Tibial artery (tissue), 4 donors: ENCODE results near the gene MAD1L1.

Source experiments
- DNase-seq, 2 donors: peaks; one replicate each; pipeline ENCODE4 v3.0.0-alpha.2; 2019
- H3K27ac ChIP-seq, 2 donors: fragments of 200-600 bp; sonication (generic) in 1 of 2; 1 replicate in 1 of 2; 2 replicates in 1 of 2; pipeline ENCODE4 v1.5.1; 2018 to 2019; ENCODE audit warnings: mild to moderate bottlenecking in 1 of 2
- H3K27me3 ChIP-seq, 2 donors: fragments of 200-600 bp; sonication (generic) in 1 of 2; one replicate each; pipeline versions ENCODE4 v1.5.1 to v1.6.0; 2016 to 2019
- H3K36me3 ChIP-seq, 3 donors: fragments of 200-600 bp; sonication (generic) in 2 of 3; one replicate each; pipeline ENCODE4 v1.5.1; 2016 to 2019; ENCODE audit warnings: mild to moderate bottlenecking in 2 of 3
- H3K4me1 ChIP-seq, 4 donors: fragments of 200-600 bp; sonication (generic) in 2 of 4; 1 replicate in 3 of 4; 2 replicates in 1 of 4; pipeline ENCODE4 v1.5.1; 2016 to 2019
- H3K4me3 ChIP-seq, 2 donors: fragments of 200-600 bp; sonication (generic) in 1 of 2; 1 replicate in 1 of 2; 2 replicates in 1 of 2; pipeline ENCODE4 v1.5.1; 2018 to 2019; ENCODE audit warnings: mild to moderate bottlenecking in 2 of 2
- H3K9me3 ChIP-seq, 3 donors: fragments of 200-600 bp; sonication (generic) in 1 of 3; one replicate each; pipeline ENCODE4 v1.5.1; 2016 to 2019
- intact Hi-C: fragments of 100-400 bp; cut with DNase I; formaldehyde crosslinking; loops from one replicate; pipeline ENCODE4 v1.15.0; 2023; ENCODE audit warnings: low total_unique reads
- TF ChIP-seq, protein P1 (sequence below), 2 experiments: fragments of 200-600 bp in 1 of 2; fragments of 450-650 bp in 1 of 2; IDR thresholded peaks; one replicate each; pipeline ENCODE4 v1.5.1; 2017 to 2019; ENCODE audit warnings: antibody characterized with exemption in 2 of 2, mild to moderate bottlenecking in 1 of 2, moderate library complexity in 1 of 2

The MAD1L1 gene

DNA sequence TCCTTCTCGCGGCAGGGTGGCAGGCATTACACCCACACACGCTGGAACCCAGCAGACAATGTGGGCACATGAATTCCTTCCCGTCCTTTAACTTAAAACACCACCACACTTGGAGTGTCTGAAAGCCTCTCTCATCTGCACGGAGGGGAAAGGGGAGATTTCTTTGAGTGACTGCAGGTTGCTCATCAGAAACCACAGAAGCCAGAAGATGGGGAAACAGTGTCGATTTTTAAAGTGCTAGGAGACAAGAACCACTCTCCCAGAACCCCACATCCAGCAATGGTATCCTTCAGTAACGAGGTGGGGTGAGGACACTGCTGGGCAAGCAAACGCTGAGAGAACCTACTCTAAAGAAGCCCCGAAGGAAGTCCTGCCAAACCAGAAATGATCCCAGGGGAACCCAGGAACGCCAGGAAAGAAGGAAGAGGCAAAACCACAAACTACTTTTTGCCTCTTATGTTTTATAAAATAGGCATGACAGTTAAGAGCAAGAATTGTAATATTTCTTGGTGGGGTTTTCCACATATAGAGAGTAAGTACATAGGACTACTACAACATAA lies 308.4 kb downstream of the MAD1L1 start:
- no peaks in the 10 kb centered on the region for H3K4me1 ChIP-seq
- no peak overlapping the region for H3K27ac ChIP-seq
- no peak for DNase-seq
- intact Hi-C loops, result no loop called here
- no peak overlapping the region for H3K4me3 ChIP-seq
- no peaks in the 10 kb centered on the region for H3K27me3 ChIP-seq
- TF ChIP-seq, protein P1, sequence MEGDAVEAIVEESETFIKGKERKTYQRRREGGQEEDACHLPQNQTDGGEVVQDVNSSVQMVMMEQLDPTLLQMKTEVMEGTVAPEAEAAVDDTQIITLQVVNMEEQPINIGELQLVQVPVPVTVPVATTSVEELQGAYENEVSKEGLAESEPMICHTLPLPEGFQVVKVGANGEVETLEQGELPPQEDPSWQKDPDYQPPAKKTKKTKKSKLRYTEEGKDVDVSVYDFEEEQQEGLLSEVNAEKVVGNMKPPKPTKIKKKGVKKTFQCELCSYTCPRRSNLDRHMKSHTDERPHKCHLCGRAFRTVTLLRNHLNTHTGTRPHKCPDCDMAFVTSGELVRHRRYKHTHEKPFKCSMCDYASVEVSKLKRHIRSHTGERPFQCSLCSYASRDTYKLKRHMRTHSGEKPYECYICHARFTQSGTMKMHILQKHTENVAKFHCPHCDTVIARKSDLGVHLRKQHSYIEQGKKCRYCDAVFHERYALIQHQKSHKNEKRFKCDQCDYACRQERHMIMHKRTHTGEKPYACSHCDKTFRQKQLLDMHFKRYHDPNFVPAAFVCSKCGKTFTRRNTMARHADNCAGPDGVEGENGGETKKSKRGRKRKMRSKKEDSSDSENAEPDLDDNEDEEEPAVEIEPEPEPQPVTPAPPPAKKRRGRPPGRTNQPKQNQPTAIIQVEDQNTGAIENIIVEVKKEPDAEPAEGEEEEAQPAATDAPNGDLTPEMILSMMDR (IDR thresholded peaks at IDR 0.05), result no peak
- no peaks in the 10 kb centered on the region for H3K36me3 ChIP-seq
- H3K9me3 ChIP-seq, result no peaks in the 10 kb centered on the region

DNA sequence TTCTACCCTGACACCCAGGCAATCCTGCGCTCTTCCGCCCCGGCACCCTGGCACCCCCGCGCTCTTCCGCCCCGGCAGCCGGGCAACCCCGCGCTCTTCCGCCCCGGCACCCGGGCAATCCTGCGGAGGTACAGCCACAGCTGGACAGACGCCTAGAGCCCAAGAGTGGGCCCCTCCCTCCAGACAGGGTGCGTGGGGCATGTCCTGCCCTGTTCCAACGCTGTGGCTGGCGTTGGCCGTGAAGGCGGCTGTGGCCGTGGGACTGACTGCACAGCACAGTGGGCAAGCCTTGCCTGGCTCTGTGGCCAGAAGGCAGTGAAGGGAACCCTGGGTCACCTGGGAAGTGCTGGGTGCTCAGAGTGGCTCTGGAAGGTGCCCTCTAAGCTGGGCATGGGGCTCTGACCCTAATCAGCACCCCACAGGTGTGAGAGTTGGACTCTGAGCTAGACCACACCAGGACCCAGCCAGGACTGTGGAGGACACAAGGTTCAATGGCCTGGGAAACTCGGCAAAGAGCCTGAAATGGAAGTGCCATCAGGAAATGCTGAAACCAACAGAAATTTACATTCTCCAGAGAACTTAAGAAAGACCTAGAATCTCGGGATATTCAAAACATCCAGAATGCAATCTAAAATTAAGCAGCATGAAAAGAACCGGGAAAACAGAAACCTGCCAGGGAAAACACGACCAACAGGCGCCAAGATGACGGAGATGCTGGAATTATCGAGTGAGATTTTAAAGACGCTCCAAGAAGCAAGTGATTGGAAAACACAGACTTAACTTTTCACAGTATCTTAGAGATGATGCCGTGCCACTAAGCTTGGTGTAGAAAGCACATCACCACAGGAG lies 309.1 kb downstream of the MAD1L1 start:
- DNase-seq, result no peak
- no peak overlapping the region for H3K4me3 ChIP-seq

DNA sequence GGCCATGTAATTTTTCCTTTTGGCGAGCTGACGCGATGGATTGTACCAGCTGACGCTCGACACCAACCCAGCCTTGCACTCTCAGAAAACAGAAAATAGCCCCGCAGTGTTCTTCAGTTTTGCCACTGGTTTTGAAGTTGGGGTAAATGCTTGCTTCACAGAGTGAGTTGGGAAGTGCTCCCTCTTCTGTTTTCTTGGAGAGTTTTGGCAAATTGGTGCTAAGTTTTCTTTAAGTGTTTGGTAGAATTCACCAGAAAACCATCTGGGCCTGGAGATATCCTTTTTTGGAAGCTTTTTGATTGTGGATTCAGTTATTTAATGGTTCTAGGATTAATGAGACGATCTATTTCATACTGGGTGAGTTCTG lies 309.9 kb downstream of the MAD1L1 start:
- H3K36me3 ChIP-seq, result no peaks in the 10 kb centered on the region
- H3K27ac ChIP-seq, result no peak overlapping the region
- no peak overlapping the region for H3K4me3 ChIP-seq
- TF ChIP-seq, protein P1 (IDR thresholded peaks at IDR 0.05), result no peak
- H3K27me3 ChIP-seq, result no peaks in the 10 kb centered on the region
- H3K4me1 ChIP-seq, result peaks cover 0 to under 1% (median 0%) of the 10 kb centered on the region in 4 donors
- H3K9me3 ChIP-seq, result no peaks in the 10 kb centered on the region
- intact Hi-C loops, result no loop called here
- no peak for DNase-seq

More for the DNA sequence above, 309.1 kb downstream of the MAD1L1 start:
- intact Hi-C loops, result no loop called here
- Histone ChIP-seq H3K4me1 (no peaks in the 10 kb centered on the region), H3K27me3 (no peaks in the 10 kb centered on the region), H3K36me3 (no peaks in the 10 kb centered on the region), H3K27ac (no peak overlapping the region), H3K9me3 (no peaks in the 10 kb centered on the region)
- TF ChIP-seq, protein P1 (IDR thresholded peaks at IDR 0.05), result no peak

DNA sequence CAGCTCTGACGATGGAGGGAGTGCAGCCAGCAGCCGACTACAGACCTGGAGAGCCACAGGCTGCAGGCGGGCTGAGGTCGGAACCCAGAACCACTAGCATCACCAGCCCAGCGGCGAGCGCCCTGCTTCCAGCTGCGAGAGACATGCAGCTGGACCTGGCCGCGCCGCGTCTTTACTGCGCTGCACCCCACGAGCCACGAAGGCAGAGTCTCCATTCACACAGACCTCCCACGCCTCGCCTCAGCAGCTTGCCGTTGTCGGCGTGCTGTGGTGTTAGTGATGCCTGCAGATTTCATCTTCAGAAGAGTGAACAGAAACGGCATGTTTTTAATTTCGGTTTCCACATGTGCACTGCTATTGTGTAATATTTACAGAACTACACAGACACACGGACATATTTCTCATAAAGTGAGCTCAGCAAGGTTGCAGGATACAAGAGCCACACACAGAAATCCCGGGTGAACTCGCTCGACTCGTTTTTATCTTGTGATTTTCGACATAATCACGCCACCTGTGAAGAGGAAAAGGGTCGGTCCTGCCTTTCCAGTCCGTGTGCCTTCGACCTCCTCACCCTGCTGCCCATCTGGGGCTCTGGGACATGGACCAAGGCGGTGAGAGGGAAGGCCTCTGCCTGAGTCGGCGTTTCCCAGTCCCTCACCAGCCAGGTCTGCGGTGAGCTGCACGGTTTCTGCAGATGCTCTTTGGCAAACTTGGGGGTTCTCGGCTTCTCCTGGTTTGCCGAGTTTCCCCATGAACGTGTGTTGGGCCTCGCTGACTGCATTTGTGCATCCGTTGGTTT lies 310.5 kb downstream of the MAD1L1 start:
- Histone ChIP-seq H3K4me3 (no peak overlapping the region), H3K27me3 (no peaks in the 10 kb centered on the region), H3K9me3 (no peaks in the 10 kb centered on the region), H3K4me1 (peaks cover 0 to 3% (median 0%) of the 10 kb centered on the region in 4 donors), H3K27ac (no peak overlapping the region), H3K36me3 (no peaks in the 10 kb centered on the region)
- no peak for DNase-seq
- TF ChIP-seq, protein P1 (IDR thresholded peaks at IDR 0.05), result no peak
- intact Hi-C loops, result no loop called here

DNA sequence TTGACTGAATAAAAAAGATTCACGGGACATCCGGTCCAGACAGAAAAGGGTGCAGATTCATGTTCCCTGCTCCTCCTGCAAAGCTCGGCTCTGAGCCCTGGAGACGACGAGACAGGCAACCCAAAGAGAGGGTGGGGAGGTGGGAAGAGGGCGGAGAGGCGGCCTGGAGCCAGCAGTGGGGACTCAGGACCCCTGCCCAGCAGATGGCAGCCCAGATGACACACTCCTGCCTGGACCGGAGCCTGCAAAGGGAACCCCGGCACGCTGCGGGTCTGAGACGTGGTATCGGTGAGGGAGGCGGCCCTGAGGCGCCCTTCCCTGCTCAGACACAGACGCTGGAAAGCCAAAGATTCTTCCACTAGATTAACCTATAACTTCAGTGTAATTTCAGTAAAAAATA lies 311.9 kb downstream of the MAD1L1 start:
- TF ChIP-seq, protein P1 (IDR thresholded peaks at IDR 0.05), result no peak
- peaks cover 0 to 3% (median 0%) of the 10 kb centered on the region in 4 donors for H3K4me1 ChIP-seq
- H3K27me3 ChIP-seq, result no peaks in the 10 kb centered on the region
- no peak overlapping the region for H3K4me3 ChIP-seq
- no peaks in the 10 kb centered on the region for H3K9me3 ChIP-seq
- H3K27ac ChIP-seq, result no peak overlapping the region
- intact Hi-C loops, result no loop called here
- DNase-seq, result no peak
- no peaks in the 10 kb centered on the region for H3K36me3 ChIP-seq
